Measurements from ENCODE around the gene PIP5K1B.

The PIP5K1B gene, protein sequence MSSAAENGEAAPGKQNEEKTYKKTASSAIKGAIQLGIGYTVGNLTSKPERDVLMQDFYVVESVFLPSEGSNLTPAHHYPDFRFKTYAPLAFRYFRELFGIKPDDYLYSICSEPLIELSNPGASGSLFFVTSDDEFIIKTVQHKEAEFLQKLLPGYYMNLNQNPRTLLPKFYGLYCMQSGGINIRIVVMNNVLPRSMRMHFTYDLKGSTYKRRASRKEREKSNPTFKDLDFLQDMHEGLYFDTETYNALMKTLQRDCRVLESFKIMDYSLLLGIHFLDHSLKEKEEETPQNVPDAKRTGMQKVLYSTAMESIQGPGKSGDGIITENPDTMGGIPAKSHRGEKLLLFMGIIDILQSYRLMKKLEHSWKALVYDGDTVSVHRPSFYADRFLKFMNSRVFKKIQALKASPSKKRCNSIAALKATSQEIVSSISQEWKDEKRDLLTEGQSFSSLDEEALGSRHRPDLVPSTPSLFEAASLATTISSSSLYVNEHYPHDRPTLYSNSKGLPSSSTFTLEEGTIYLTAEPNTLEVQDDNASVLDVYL

DNA sequence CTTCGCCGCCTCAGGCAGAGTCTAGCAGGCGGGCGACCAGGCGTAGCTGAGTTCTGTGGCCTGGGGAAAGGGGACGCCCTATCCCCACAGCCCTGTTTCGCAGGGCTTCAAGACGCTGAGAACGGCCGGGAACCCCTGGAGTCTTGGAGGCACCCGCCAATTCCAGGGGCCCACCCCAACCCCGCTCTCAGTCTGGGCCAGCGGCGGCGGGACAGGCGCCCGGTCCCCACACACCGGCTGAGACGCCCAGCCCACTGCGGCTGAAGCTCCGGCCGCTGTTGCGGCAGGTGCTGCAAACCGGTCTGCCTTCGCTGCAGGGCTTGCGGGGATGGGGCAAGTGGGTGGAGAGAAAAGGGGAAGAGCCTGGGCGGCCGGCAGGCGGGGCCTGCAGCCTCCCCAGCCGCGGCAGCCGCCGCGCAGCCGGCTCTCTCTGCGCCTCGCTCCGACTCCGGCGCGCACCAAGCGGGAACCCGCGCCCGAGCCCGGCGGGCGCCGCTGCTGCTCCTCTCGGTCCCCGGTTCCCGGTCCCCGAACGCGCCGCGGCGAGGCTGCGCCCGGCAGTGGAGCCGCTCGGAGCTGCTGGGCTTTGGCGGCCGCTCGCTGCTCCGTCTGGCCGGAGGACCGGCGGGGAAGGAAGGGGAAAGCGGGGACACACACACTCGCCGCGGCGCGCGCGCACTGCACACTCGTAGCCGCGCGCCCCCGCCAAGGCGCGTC, at the start of gene PIP5K1B:
TSS of gene PIP5K1B (plus strand) at position 427 of the 717 bp plus-strand sequence. CDS start 117,375 bp downstream, outside the sequence.
- peaks cover 60% of the 10 kb centered on the region for H3K27me3 ChIP-seq (ENCODE audit: control insufficient read depth, insufficient read depth, low read length)
- peak within 1 kb of the TSS; percentile 39 for H3K9ac ChIP-seq (ENCODE audit: low read depth, low read length)
- no peaks in the 10 kb centered on the region for H3K9me3 ChIP-seq (ENCODE audit: control insufficient read depth, insufficient read depth, low read length)
- no peaks in the 10 kb centered on the region for H3K4me1 ChIP-seq (ENCODE audit: control insufficient read depth, insufficient read depth, low read length)
- H3K36me3 ChIP-seq (ENCODE audit: control insufficient read depth, insufficient read depth, low read length): no peaks in the 10 kb centered on the region
- H3K4me3 ChIP-seq (ENCODE audit: low read depth, low read length): peak within 1 kb of the TSS; percentile 75

DNA sequence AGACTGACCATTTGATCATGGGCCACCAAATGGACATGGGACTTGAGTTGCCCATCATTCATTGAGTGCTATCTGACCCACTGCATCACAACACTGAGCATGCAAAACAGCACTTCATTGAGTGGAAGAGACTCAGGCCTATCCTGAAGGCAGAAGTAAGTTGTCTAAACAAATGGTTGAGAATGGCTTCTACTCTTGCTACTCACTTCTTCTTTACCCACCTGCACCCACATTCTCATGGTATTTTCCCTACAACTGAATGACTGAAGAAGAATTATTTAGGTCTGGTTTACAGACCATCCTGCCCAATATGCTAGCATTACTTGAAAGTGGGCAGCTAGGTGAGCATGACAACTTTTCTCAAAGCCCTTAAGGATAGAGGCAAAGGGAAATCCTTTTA, 41.0 kb upstream of the PIP5K1B start:
- Histone ChIP-seq H3K9ac (ENCODE audit: low read depth, low read length) (no peak overlapping the region), H3K27me3 (ENCODE audit: control insufficient read depth, insufficient read depth, low read length) (no peaks in the 10 kb centered on the region), H3K4me3 (ENCODE audit: low read depth, low read length) (no peak overlapping the region), H3K9me3 (ENCODE audit: control insufficient read depth, insufficient read depth, low read length) (no peaks in the 10 kb centered on the region), H3K36me3 (ENCODE audit: control insufficient read depth, insufficient read depth, low read length) (no peaks in the 10 kb centered on the region), H3K4me1 (ENCODE audit: control insufficient read depth, insufficient read depth, low read length) (peaks cover 9% of the 10 kb centered on the region)

DNA sequence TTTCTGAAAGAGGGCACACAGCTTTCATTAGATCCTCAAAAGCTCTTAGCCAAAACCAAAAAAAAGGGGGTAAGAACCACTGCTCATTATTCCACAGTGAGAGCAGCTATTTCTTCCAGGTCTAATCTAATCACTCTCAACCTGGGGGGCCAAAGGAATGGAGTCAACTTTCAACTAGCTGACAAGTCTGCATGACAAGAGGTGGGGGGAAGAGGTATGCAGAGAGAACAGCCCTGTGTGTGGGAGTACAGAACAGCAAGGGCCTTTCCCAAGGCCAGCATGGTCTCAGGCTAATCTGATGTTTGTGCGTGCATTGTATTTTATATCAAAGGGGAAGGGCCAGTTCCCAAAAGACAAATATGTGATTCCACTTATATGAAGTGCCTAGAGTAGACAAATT, 36.9 kb upstream of the PIP5K1B start:
- Histone ChIP-seq H3K27me3 (ENCODE audit: control insufficient read depth, insufficient read depth, low read length) (no peaks in the 10 kb centered on the region), H3K9ac (ENCODE audit: low read depth, low read length) (no peak overlapping the region), H3K4me1 (ENCODE audit: control insufficient read depth, insufficient read depth, low read length) (peaks cover 24% of the 10 kb centered on the region), H3K36me3 (ENCODE audit: control insufficient read depth, insufficient read depth, low read length) (no peaks in the 10 kb centered on the region), H3K9me3 (ENCODE audit: control insufficient read depth, insufficient read depth, low read length) (no peaks in the 10 kb centered on the region), H3K4me3 (ENCODE audit: low read depth, low read length) (peak overlapping the region; percentile 10)

DNA sequence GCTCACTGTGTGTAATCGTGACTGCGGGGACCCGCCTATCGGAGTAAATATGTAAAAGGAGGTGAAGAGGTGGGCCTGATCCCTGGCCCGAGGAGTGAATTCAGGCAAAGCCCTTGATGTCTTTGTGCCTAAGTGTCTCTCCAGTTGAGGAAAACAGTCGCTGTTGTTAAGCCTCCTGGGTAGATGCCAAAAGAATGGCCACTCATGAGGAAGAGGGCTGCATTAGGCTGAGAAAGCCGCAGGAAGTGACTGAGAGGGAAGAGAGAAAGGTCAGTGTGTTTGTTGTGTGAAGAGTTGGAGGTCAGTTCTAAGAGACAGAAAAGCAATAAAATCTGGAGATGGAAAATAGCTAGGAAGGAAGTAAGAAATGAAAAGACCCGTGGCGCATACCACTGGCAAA, 35.8 kb upstream of the PIP5K1B start:
- peaks cover 24% of the 10 kb centered on the region for H3K4me1 ChIP-seq (ENCODE audit: control insufficient read depth, insufficient read depth, low read length)
- H3K9me3 ChIP-seq (ENCODE audit: control insufficient read depth, insufficient read depth, low read length): no peaks in the 10 kb centered on the region
- H3K4me3 ChIP-seq (ENCODE audit: low read depth, low read length): no peak overlapping the region
- no peak overlapping the region for H3K9ac ChIP-seq (ENCODE audit: low read depth, low read length)
- H3K36me3 ChIP-seq (ENCODE audit: control insufficient read depth, insufficient read depth, low read length): no peaks in the 10 kb centered on the region
- no peaks in the 10 kb centered on the region for H3K27me3 ChIP-seq (ENCODE audit: control insufficient read depth, insufficient read depth, low read length)

DNA sequence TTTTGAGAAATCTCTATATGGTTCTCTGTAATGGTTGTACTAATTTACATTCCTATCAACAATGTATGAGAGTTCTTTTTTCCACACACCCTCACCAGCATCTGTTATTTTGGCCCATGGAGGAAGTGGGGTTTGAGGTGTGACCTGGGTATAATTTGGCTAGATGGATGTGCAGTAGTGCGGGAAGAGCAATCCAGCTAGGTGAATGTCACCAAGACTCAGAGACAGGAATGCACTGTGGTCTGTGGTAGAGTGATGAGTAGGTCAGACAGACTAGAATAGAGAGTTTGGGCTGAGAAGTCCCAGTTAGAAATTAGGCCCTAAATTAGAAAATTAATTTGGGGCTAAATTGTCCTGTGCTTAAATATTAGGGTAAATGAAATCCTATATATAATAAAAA, 32.8 kb upstream of the PIP5K1B start:
- Histone ChIP-seq H3K4me1 (ENCODE audit: control insufficient read depth, insufficient read depth, low read length) (peaks cover 24% of the 10 kb centered on the region), H3K27me3 (ENCODE audit: control insufficient read depth, insufficient read depth, low read length) (peaks cover 4% of the 10 kb centered on the region), H3K4me3 (ENCODE audit: low read depth, low read length) (no peak overlapping the region), H3K9me3 (ENCODE audit: control insufficient read depth, insufficient read depth, low read length) (no peaks in the 10 kb centered on the region), H3K9ac (ENCODE audit: low read depth, low read length) (no peak overlapping the region), H3K36me3 (ENCODE audit: control insufficient read depth, insufficient read depth, low read length) (no peaks in the 10 kb centered on the region)

DNA sequence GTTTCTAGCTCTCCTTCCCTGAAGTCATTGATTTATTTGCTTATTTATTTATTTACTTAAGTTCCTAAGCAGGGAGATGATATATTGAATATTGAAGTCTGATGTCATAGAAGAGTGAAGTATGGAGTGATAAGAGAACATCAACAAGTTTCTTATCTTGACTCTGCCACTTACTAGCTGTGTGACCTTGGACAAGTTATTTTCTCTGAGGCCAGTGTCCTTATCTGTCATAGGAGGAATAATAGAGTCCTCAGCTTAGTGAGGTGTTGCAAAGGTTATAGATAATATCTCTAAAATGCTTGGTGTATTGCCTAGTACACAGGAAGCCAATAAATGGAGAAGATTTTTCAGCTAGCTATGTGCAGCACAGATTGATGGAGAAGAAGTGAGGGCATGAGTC, 32.4 kb upstream of the PIP5K1B start:
- H3K27me3 ChIP-seq (ENCODE audit: control insufficient read depth, insufficient read depth, low read length): peaks cover 4% of the 10 kb centered on the region
- H3K4me3 ChIP-seq (ENCODE audit: low read depth, low read length): no peak overlapping the region
- no peak overlapping the region for H3K9ac ChIP-seq (ENCODE audit: low read depth, low read length)
- no peaks in the 10 kb centered on the region for H3K36me3 ChIP-seq (ENCODE audit: control insufficient read depth, insufficient read depth, low read length)
- H3K9me3 ChIP-seq (ENCODE audit: control insufficient read depth, insufficient read depth, low read length): no peaks in the 10 kb centered on the region
- peaks cover 24% of the 10 kb centered on the region for H3K4me1 ChIP-seq (ENCODE audit: control insufficient read depth, insufficient read depth, low read length)

DNA sequence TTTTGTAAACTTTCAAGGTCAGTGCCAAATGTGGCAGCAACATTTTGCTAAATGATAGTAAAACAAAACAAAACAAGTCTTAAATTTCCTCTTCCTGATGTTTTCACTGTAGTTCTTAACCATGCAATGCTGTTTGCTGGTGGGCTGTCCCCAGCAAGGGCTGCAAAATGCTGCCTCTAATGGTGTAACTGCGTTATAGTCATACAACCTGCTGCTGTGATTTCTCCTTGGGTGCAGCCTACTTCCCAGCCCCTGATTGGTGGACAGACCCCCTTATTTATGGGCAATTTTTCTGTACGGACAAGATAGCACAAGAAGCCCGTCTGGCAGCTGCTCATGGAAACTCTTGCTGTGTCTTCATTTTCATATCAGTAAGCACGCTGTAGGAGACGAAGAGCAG, 26.6 kb upstream of the PIP5K1B start:
- peaks cover 4% of the 10 kb centered on the region for H3K27me3 ChIP-seq (ENCODE audit: control insufficient read depth, insufficient read depth, low read length)
- no peaks in the 10 kb centered on the region for H3K36me3 ChIP-seq (ENCODE audit: control insufficient read depth, insufficient read depth, low read length)
- no peak overlapping the region for H3K9ac ChIP-seq (ENCODE audit: low read depth, low read length)
- H3K4me3 ChIP-seq (ENCODE audit: low read depth, low read length): no peak overlapping the region
- no peaks in the 10 kb centered on the region for H3K4me1 ChIP-seq (ENCODE audit: control insufficient read depth, insufficient read depth, low read length)
- no peaks in the 10 kb centered on the region for H3K9me3 ChIP-seq (ENCODE audit: control insufficient read depth, insufficient read depth, low read length)

DNA sequence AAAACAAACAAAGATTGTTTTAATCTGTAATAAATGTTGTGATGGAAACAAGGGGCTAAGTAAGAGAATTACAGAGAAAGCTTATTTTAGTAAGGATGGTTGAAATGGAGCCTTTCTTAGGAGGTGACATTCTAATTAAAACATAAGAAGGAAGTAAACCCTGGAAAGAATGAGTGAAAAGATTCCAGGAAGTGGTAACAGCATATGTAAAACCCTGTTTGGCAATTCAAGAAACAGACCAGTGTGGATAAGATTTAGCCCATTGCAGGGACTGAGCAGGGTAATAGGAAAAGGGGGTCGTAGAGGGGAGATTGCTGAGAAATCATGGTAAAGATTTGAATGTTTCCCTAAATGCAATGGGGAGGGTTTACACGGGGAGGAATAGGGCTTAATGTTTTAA, 21.6 kb upstream of the PIP5K1B start:
- Histone ChIP-seq H3K9me3 (ENCODE audit: control insufficient read depth, insufficient read depth, low read length) (no peaks in the 10 kb centered on the region), H3K4me1 (ENCODE audit: control insufficient read depth, insufficient read depth, low read length) (no peaks in the 10 kb centered on the region), H3K36me3 (ENCODE audit: control insufficient read depth, insufficient read depth, low read length) (no peaks in the 10 kb centered on the region), H3K27me3 (ENCODE audit: control insufficient read depth, insufficient read depth, low read length) (no peaks in the 10 kb centered on the region), H3K9ac (ENCODE audit: low read depth, low read length) (no peak overlapping the region), H3K4me3 (ENCODE audit: low read depth, low read length) (no peak overlapping the region)

DNA sequence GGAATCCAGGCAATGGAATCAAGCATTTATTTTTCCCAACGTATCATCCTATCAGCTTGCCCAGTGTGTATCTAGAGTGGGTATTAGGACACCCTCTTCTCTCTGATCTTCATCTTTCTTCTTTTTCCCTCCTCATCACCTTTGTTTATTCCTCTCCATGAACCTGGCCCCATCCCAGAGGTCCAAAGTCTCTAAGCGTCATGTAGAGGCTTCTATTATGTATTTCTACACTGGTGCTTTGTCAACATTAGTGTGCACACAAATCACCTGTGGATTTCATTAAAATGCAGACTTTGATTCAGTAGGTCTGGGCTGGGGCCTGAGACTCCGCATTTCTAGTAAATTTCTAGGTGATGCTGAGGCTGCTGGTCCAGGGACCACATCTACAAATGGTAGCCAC, 19.8 kb upstream of the PIP5K1B start:
- Histone ChIP-seq H3K9ac (ENCODE audit: low read depth, low read length) (no peak overlapping the region), H3K4me1 (ENCODE audit: control insufficient read depth, insufficient read depth, low read length) (no peaks in the 10 kb centered on the region), H3K27me3 (ENCODE audit: control insufficient read depth, insufficient read depth, low read length) (no peaks in the 10 kb centered on the region), H3K4me3 (ENCODE audit: low read depth, low read length) (no peak overlapping the region), H3K9me3 (ENCODE audit: control insufficient read depth, insufficient read depth, low read length) (no peaks in the 10 kb centered on the region), H3K36me3 (ENCODE audit: control insufficient read depth, insufficient read depth, low read length) (no peaks in the 10 kb centered on the region)

DNA sequence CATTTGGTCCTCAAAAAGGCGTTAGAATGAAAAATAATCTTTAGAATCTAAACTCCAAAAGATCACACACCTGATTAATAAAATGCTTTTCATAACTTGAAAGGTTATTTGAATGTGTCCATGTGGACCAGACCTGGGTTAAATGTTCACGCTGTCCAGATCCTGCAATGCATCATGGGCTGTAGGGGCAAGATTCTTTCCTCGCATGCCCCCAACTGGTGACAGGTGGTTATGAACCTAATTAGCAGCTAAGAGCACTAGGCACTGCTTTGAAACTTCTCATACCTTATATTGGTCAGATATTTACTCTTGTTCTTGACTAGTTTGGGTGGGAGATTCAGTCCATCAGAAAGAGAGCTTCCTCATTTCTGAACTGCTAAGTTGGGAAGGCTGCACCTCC, 19.3 kb upstream of the PIP5K1B start:
- no peaks in the 10 kb centered on the region for H3K4me1 ChIP-seq (ENCODE audit: control insufficient read depth, insufficient read depth, low read length)
- H3K36me3 ChIP-seq (ENCODE audit: control insufficient read depth, insufficient read depth, low read length): no peaks in the 10 kb centered on the region
- H3K9ac ChIP-seq (ENCODE audit: low read depth, low read length): no peak overlapping the region
- no peaks in the 10 kb centered on the region for H3K9me3 ChIP-seq (ENCODE audit: control insufficient read depth, insufficient read depth, low read length)
- no peaks in the 10 kb centered on the region for H3K27me3 ChIP-seq (ENCODE audit: control insufficient read depth, insufficient read depth, low read length)
- no peak overlapping the region for H3K4me3 ChIP-seq (ENCODE audit: low read depth, low read length)

DNA sequence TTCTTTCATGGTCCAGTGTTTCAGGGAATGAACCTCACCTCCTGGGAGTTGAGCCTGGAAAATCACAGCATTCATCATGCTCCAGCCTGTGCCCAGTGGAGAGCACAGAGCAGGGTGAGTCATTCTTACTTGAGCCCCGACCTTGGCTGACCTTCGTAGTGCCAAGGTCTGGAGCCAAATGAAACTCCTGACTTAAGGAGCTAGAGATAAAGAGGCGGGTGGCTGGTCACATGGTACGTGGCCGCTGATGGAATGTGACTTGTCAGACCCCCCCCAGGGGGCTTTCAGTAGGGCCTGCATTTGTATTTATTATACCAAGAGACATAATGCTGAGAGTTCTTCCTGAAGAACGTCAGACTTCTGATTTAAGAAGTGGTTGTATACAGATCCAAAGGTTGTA, 15.0 kb upstream of the PIP5K1B start:
- H3K36me3 ChIP-seq (ENCODE audit: control insufficient read depth, insufficient read depth, low read length): no peaks in the 10 kb centered on the region
- no peaks in the 10 kb centered on the region for H3K9me3 ChIP-seq (ENCODE audit: control insufficient read depth, insufficient read depth, low read length)
- H3K27me3 ChIP-seq (ENCODE audit: control insufficient read depth, insufficient read depth, low read length): no peaks in the 10 kb centered on the region
- no peak overlapping the region for H3K4me3 ChIP-seq (ENCODE audit: low read depth, low read length)
- H3K4me1 ChIP-seq (ENCODE audit: control insufficient read depth, insufficient read depth, low read length): no peaks in the 10 kb centered on the region
- no peak overlapping the region for H3K9ac ChIP-seq (ENCODE audit: low read depth, low read length)

DNA sequence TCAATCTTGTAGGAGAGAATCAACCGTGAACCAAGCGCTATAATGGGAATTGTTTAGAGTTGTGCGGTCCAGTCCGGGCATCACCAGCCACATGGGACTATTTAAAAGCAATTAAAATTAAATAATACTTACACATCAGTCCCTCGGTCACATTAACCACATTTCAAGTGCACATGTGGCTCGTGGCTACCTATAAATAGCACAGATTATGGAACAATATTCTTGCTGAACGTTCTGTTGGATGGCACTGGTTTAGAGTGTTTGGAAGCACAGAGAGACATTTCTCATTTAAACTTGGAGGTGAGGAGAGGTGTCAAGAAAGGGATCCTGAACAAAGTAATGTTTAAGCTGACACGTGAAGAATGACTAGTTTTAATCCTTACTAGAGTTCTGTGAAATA, 12.5 kb upstream of the PIP5K1B start:
- no peaks in the 10 kb centered on the region for H3K27me3 ChIP-seq (ENCODE audit: control insufficient read depth, insufficient read depth, low read length)

More for the DNA sequence above, 12.5 kb upstream of the PIP5K1B start:
- Histone ChIP-seq H3K36me3 (ENCODE audit: control insufficient read depth, insufficient read depth, low read length) (no peaks in the 10 kb centered on the region), H3K9me3 (ENCODE audit: control insufficient read depth, insufficient read depth, low read length) (no peaks in the 10 kb centered on the region), H3K4me3 (ENCODE audit: low read depth, low read length) (no peak overlapping the region), H3K4me1 (ENCODE audit: control insufficient read depth, insufficient read depth, low read length) (no peaks in the 10 kb centered on the region), H3K9ac (ENCODE audit: low read depth, low read length) (no peak overlapping the region)

Data from iPS-15b (cell line).